ENCODE results near the gene POGZ.

The POGZ gene

GRCh38 chr1:151369302-151369610 is 90.0 kb downstream of the POGZ start:
- no peak for DNase-seq

DNA sequence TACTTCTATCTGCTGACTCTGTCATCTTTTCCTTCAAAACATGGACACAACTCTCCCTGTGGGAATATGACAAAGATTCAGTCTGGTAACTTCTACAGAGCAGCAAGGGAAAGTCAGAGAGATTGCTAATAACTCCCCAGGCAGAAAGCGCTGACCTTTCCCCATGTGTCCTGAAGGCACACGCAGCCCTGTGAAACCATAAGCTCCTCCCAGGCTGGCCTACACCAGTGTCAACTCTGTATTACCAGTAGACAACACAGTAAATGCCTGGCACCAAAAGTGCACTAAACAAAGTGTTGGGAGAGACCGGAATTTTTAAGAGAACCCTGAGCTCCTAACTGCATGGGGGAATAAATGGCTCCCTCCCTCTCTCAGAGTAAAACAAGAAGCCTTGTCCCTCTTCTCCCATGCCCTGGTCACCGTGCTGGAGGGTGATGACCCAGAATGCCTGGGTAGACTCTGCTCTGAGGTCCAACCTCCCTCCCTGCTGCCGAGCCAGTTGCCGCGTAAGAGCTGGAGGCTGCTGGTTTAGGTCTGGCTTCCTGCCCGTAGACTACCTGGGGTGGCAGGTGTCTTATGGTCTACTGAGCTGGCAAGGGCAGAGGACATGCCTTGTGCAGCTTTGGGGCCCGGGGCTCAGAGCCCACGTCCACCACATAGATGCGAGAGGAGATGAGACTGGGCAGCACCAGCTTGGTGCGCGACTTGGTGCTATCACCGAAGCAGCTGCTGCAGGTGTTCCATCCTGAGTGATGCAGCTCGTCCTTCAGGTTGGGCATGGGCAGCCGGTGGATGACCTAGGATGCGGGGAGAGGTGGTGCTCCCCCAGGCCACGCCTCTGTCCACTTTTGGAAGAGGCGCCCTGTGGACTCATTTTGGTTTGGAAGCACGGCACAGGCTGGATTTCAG is 90.6 kb downstream of the POGZ start:
- no peak for DNase-seq

- DNase-seq = no peak
Observed at GRCh38 chr1:151367658-151368392, 91.5 kb downstream of the POGZ start.

DNA sequence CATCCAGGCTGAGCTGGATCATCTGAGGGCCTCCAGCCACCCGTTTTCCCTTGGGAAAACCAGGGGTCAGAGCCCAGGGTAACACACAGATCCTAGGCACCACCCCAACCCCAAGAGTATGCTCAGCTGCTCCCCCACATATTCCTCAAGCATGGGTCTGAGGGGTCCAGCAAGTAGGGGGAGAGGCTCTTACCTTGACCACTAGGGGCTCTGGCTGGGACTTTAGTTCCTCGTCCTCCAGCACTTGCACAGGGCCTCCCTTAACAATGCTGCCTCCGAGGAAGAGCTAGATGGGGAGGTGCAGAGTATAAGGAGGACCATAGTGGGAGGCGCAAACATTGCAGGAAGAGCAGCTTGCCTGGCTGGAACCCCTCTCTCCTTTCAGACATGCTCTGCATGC is 94.3 kb downstream of the POGZ start:
- DNase-seq = no peak

DNA sequence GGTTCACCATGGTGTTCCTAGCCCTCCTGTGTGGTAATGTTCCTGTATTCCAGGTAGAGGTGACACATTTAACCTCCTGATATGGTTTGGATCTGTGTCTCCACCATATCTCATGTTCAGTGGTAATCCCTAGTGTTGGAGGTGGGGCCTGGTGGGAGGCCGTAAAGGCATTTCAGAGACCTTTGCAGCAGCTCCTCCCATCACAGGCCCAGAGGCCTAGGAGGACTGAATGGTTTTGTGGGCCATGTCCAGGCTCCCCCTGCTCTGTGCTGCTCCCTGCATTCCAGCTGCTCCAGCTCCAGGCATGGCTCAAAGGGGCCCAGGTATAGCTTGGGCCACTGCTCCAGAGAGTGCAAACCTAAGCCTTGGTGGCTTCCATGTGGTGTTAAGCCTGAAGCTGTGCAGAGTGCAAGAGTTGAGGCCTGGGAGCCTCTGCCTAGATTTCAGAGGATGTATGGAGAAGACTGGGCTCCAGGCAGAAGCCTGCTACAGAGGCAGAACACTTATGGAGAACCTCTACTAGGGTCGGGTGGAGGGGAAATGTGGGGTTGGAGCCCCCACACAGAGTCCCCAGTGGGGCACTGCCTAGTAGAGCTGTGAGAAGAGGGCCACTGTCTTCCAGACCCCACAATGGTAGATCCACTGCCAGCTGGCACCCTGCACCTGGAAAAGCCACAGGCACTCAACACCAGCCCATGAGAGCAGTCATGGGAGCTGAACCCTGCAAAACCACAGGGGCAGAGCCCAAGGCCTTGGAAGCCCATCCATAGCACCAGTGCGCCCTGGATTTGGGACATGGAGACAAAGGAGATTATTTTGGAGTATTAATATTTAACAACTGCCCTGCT is 96.8 kb downstream of the POGZ start:
- DNase-seq = no peak

DNA sequence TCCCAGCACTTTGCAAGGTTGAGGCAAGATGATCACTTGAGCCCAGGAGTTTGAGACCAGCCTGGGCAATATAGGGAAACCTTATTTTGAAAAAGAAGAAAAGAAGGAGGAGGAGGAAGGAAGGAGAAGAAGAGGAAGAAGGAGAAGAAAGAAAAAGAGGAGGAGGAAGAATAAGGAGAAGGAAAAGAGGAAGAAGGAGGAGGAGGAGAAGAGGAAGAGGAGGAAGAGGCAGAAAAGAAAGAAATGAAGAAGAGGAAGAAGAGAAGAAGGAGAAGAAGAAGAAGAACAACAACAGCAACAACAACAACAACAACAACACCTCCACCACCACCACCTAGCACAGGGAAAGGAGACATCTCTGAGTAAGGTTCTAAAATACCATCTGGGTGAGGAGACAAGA is 97.4 kb downstream of the POGZ start:
- DNase-seq = no peak

- no peak for DNase-seq
Observed at GRCh38 chr1:151356696-151357095, 102.6 kb downstream of the POGZ start.
